ENCODE measurements around the gene FSTL4. TPM values are rescaled to one million over a fixed set of nuclear protein-coding genes. Genes with fewer than 3 reads are reported as not detected.

Gene FSTL4
- total and polyA plus RNA-seq, 8 donors = 0.11 to 2.9 (median 0.22) TPM

- no peak overlapping the region for H3K27ac ChIP-seq
- no peaks in the 10 kb centered on the region for H3K4me1 ChIP-seq
- ATAC-seq = peak; percentile 72
- H3K9me3 ChIP-seq = no peaks in the 10 kb centered on the region
- H3K4me3 ChIP-seq = no peak overlapping the region
- H3K27me3 ChIP-seq = no peaks in the 10 kb centered on the region
- TF ChIP-seq CTCF (IDR thresholded peaks at IDR 0.05) = no peak
- peak in 1 of 4 donors; percentile 7 for DNase-seq
- H3K36me3 ChIP-seq = no peaks in the 10 kb centered on the region
- intact Hi-C loops (cut with DNase I) = no loop called here
These were observed 85.0 kb downstream of the FSTL4 start for GRCh38 chr5:133527311-133527710.

- Histone ChIP-seq H3K9me3 (no peaks in the 10 kb centered on the region), H3K4me3 (no peak overlapping the region), H3K36me3 (no peaks in the 10 kb centered on the region), H3K27ac (no peak overlapping the region), H3K27me3 (no peaks in the 10 kb centered on the region), H3K4me1 (no peaks in the 10 kb centered on the region)
- intact Hi-C loops (cut with DNase I) = no loop called here
- no peak for TF ChIP-seq CTCF (IDR thresholded peaks at IDR 0.05)
- ATAC-seq = no peak
- DNase-seq = no peak
These were observed 86.0 kb downstream of the FSTL4 start for GRCh38 chr5:133526368-133526767.

- ATAC-seq = no peak
- Histone ChIP-seq H3K9me3 (no peaks in the 10 kb centered on the region), H3K4me1 (no peaks in the 10 kb centered on the region), H3K27me3 (no peaks in the 10 kb centered on the region), H3K4me3 (no peak overlapping the region), H3K36me3 (no peaks in the 10 kb centered on the region), H3K27ac (no peak overlapping the region)
- DNase-seq = peak in 2 of 4 donors; percentile 42 to 70
- no peak for TF ChIP-seq CTCF (IDR thresholded peaks at IDR 0.05)
- intact Hi-C loops (cut with DNase I) = no loop called here
These were observed 87.2 kb downstream of the FSTL4 start for GRCh38 chr5:133525126-133525525.

GRCh38 chr5:133524666-133525065 is 87.7 kb downstream of the FSTL4 start:
- H3K27me3 ChIP-seq = no peaks in the 10 kb centered on the region
- intact Hi-C loops (cut with DNase I) = no loop called here
- H3K36me3 ChIP-seq = no peaks in the 10 kb centered on the region
- H3K4me3 ChIP-seq = no peak overlapping the region
- peak in 1 of 4 donors; percentile 27 for DNase-seq
- no peak for ATAC-seq
- H3K4me1 ChIP-seq = no peaks in the 10 kb centered on the region
- H3K27ac ChIP-seq = no peak overlapping the region
- no peak for TF ChIP-seq CTCF (IDR thresholded peaks at IDR 0.05)
- no peaks in the 10 kb centered on the region for H3K9me3 ChIP-seq

- DNase-seq = no peak
- Histone ChIP-seq H3K4me1 (no peaks in the 10 kb centered on the region), H3K9me3 (no peaks in the 10 kb centered on the region), H3K27ac (no peak overlapping the region), H3K27me3 (no peaks in the 10 kb centered on the region), H3K36me3 (no peaks in the 10 kb centered on the region), H3K4me3 (no peak overlapping the region)
- no peak for TF ChIP-seq CTCF (IDR thresholded peaks at IDR 0.05)
- intact Hi-C loops (cut with DNase I) = no loop called here
- ATAC-seq = no peak
These were observed 88.3 kb downstream of the FSTL4 start for GRCh38 chr5:133523961-133524586.
